ENCODE results near the gene DRD4.
"Not testable (repeated sequence)": the region's sequence is repeated elsewhere in the genome, so short reads cannot be mapped to it uniquely, and the experiment has no call there.

The DRD4 gene

GRCh38 chr11:645536-645935 lies 8.5 kb downstream of the DRD4 start:
- DNase-seq: no peak

GRCh38 chr11:646214-646613 lies 9.1 kb downstream of the DRD4 start:
- no peak for DNase-seq

- DNase-seq: not testable (repeated sequence)
Observed at GRCh38 chr11:647672-648158, 10.6 kb downstream of the DRD4 start.

- no peak for DNase-seq
Observed at GRCh38 chr11:650482-650881, 13.4 kb downstream of the DRD4 start.

GRCh38 chr11:653136-653535 lies 16.1 kb downstream of the DRD4 start:
- DNase-seq: not testable (repeated sequence)

GRCh38 chr11:653837-654236 lies 16.8 kb downstream of the DRD4 start:
- DNase-seq: no peak

GRCh38 chr11:654444-654843 lies 17.4 kb downstream of the DRD4 start:
- not testable (repeated sequence) for DNase-seq

GRCh38 chr11:655036-655726 lies 18.1 kb downstream of the DRD4 start:
- DNase-seq: no peak

- no peak for DNase-seq
Observed at GRCh38 chr11:656426-656825, 19.4 kb downstream of the DRD4 start.

- DNase-seq: no peak
Observed at GRCh38 chr11:656866-657265, 19.8 kb downstream of the DRD4 start.

- no peak for DNase-seq
Observed at GRCh38 chr11:657691-658126, 20.6 kb downstream of the DRD4 start.

GRCh38 chr11:659532-660085 lies 22.5 kb downstream of the DRD4 start:
- no peak for DNase-seq

GRCh38 chr11:660281-660680 lies 23.2 kb downstream of the DRD4 start:
- no peak for DNase-seq

- DNase-seq: no peak
Observed at GRCh38 chr11:660681-661444, 23.8 kb downstream of the DRD4 start.

GRCh38 chr11:662689-663274 lies 25.7 kb downstream of the DRD4 start:
- peak; percentile 67 for DNase-seq

GRCh38 chr11:665062-665703 lies 28.1 kb downstream of the DRD4 start:
- DNase-seq: no peak

- no peak for DNase-seq
Observed at GRCh38 chr11:665704-666281, 28.7 kb downstream of the DRD4 start.

GRCh38 chr11:673866-674265 lies 36.8 kb downstream of the DRD4 start:
- no peak for DNase-seq

- DNase-seq: no peak
Observed at GRCh38 chr11:674406-674805, 37.3 kb downstream of the DRD4 start.

GRCh38 chr11:678297-678696 lies 41.2 kb downstream of the DRD4 start:
- DNase-seq: no peak

GRCh38 chr11:679271-680207 lies 42.5 kb downstream of the DRD4 start:
- DNase-seq: no peak

GRCh38 chr11:680476-680875 lies 43.4 kb downstream of the DRD4 start:
- DNase-seq: no peak

All from stimulated activated CD8-positive, alpha-beta memory T cell treated with anti-CD3 and anti-CD28 coated beads, Interleukin-4, amount 100 ng/mL, for 48 hours (primary cell).